ENCODE results near the gene CFLAR.
"Not testable (repeated sequence)": the region's sequence is repeated elsewhere in the genome, so short reads cannot be mapped to it uniquely, and the experiment has no call there.

Gene CFLAR

DNA sequence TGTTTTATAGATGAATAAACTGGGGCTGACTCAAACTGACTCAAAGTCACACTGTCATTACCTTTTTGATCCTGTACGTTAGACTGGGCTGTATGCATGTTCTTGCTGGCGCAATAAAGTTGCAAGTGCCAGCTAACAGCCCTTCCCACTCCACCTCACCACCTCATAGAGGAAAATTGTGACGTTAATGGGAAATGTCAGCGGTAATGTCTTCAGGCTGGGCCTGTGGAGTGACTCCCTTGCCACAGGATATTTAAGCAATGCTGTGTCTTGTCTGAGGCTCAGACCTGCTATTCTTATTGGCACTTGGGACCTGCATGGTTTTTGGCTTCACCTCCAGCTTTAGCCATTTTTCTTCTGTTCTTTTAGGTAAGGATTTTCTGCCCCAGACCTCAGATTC lies 41.7 kb downstream of the CFLAR start:
- H3K9me3 ChIP-seq (ENCODE audit: low read length), result no peaks in the 10 kb centered on the region
- H3K27me3 ChIP-seq (ENCODE audit: insufficient read depth, low read length), result no peaks in the 10 kb centered on the region
- peaks cover 2% of the 10 kb centered on the region for H3K36me3 ChIP-seq (ENCODE audit: insufficient read depth, low read length)
- peak overlapping the region; percentile 78 for H2AFZ ChIP-seq (ENCODE audit: low read depth, low read length)
- no peak overlapping the region for H3K4me3 ChIP-seq (ENCODE audit: low read length)
- H3K4me1 ChIP-seq (ENCODE audit: insufficient read depth, low read length), result peaks cover 6% of the 10 kb centered on the region

DNA sequence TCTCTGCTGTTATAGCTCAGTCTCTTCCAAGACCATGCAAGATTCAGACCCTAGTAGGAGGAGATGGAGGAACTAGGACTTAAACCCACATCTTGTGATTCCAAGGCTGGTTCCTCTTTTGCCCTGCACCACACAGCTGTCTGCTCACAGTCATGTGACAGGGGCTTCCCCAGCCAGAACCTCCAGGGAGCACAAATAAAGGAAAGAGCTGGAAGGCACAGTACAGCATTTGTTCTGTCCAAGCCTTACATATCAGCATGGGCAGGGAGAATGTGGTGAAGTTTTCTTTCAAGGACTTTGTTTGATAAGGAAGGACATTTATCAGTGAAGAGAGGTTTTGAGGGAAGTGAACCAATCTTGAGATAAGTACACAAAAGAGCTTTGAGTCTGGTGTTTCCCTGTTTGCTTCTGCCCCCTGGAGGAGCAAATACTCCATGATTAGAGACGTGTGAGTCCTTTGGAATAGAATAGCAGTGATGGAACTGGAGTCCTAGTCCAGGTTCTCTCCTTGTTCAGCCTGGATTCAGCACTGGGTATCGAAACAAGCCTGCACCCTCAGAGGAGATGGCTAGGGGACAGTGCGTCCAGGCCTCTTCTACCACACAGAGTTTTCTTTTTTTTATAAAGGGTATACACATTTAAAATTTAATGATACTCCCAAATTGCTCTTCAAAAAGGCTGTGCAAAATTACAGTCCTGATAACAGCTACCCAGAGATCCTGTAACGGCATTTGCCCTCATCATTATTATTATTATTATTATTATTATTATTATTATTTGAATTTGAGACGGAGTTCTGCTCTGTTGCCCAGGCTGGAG lies 42.4 kb downstream of the CFLAR start:
- Histone ChIP-seq H3K27me3 (ENCODE audit: insufficient read depth, low read length) (no peaks in the 10 kb centered on the region), H2AFZ (ENCODE audit: low read depth, low read length) (peak overlapping the region; percentile 78), H3K36me3 (ENCODE audit: insufficient read depth, low read length) (peaks cover 2% of the 10 kb centered on the region), H3K9me3 (ENCODE audit: low read length) (no peaks in the 10 kb centered on the region), H3K4me1 (ENCODE audit: insufficient read depth, low read length) (peaks cover 6% of the 10 kb centered on the region), H3K4me3 (ENCODE audit: low read length) (no peak overlapping the region)

GRCh38 chr2:201164166-201164565 lies 48.2 kb downstream of the CFLAR start:
- Histone ChIP-seq H3K4me3 (ENCODE audit: low read length) (no peak overlapping the region), H2AFZ (ENCODE audit: low read depth, low read length) (no peak overlapping the region), H3K4me1 (ENCODE audit: insufficient read depth, low read length) (no peaks in the 10 kb centered on the region), H3K36me3 (ENCODE audit: insufficient read depth, low read length) (peaks cover 8% of the 10 kb centered on the region), H3K27me3 (ENCODE audit: insufficient read depth, low read length) (no peaks in the 10 kb centered on the region), H3K9me3 (ENCODE audit: low read length) (peaks cover 4% of the 10 kb centered on the region)

- Histone ChIP-seq H3K4me3 (ENCODE audit: low read length) (no peak overlapping the region), H3K36me3 (ENCODE audit: insufficient read depth, low read length) (peaks cover 8% of the 10 kb centered on the region), H3K27me3 (ENCODE audit: insufficient read depth, low read length) (no peaks in the 10 kb centered on the region), H2AFZ (ENCODE audit: low read depth, low read length) (no peak overlapping the region), H3K4me1 (ENCODE audit: insufficient read depth, low read length) (no peaks in the 10 kb centered on the region), H3K9me3 (ENCODE audit: low read length) (peaks cover 4% of the 10 kb centered on the region)
Measured at GRCh38 chr2:201167546-201167945, 51.6 kb downstream of the CFLAR start.

DNA sequence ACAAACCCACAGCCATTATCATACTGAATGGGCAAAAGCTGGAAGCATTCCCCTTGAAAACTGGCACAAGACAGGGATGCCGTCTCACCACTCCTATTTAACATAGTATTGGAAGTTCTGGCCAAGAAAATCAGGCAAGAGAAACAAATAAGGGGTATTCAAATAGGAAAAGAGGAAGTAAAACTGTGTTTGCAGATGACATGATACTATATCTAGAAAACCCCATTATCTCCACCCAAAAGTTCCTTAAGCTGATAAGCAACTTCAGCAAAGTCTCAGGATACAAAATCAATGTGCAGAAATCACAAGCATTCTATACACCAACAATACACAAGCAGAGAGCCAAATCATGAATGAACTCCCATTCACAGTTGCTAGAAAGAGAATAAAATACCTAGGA lies 52.5 kb downstream of the CFLAR start:
- not testable (repeated sequence) for H3K4me1 ChIP-seq (ENCODE audit: insufficient read depth, low read length); H3K9me3 ChIP-seq (ENCODE audit: low read length); H3K4me3 ChIP-seq (ENCODE audit: low read length); H3K27me3 ChIP-seq (ENCODE audit: insufficient read depth, low read length); H3K36me3 ChIP-seq (ENCODE audit: insufficient read depth, low read length); H2AFZ ChIP-seq (ENCODE audit: low read depth, low read length)

DNA sequence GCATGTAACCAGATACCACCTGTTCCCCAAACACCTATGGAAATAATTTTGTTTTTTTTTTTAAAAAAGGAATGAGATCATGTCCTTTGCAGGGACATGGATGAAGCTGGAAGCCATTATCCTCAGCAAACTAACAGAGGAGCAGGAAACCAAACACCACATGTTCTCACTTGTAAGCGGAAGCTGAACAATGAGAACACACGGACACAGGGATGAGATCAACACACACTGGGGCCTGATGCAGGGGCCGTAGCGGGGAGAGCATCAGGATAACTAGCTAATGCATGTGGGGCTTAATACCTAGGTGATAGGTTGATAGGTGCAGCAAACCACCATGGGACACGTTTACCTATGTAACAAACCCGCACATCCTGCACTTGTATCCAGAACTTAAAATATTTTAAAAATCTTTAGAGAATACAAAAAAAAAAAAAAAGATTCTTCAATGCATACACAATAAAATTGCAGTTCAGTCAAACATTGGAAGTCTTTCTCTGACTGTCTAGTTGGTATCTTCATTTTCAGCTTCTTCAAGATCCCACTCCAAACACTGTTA lies 55.4 kb downstream of the CFLAR start:
- H3K9me3 ChIP-seq (ENCODE audit: low read length), result peaks cover 4% of the 10 kb centered on the region
- H2AFZ ChIP-seq (ENCODE audit: low read depth, low read length), result no peak overlapping the region
- H3K27me3 ChIP-seq (ENCODE audit: insufficient read depth, low read length), result no peaks in the 10 kb centered on the region
- no peak overlapping the region for H3K4me3 ChIP-seq (ENCODE audit: low read length)
- H3K4me1 ChIP-seq (ENCODE audit: insufficient read depth, low read length), result no peaks in the 10 kb centered on the region
- H3K36me3 ChIP-seq (ENCODE audit: insufficient read depth, low read length), result no peaks in the 10 kb centered on the region

DNA sequence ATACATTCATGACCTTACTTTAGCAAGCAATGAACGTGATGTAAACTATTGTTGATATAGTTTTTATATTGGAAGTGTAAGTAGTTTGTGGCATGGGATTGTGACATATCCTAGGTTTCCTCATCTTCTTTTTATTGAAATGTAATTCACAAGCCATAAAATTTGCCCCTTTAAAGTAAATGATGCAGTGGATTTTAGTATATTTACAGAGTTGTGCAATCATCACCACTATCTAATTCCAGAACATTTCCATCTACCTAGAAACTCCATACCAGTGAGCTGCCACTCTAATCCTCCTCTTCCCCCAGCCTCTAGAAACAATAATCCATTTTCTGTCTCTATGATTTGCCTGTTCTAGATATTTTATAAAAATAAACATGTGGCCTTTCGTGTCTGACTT lies 56.3 kb downstream of the CFLAR start:
- Histone ChIP-seq H3K27me3 (ENCODE audit: insufficient read depth, low read length) (no peaks in the 10 kb centered on the region), H3K36me3 (ENCODE audit: insufficient read depth, low read length) (no peaks in the 10 kb centered on the region), H2AFZ (ENCODE audit: low read depth, low read length) (no peak overlapping the region), H3K4me3 (ENCODE audit: low read length) (no peak overlapping the region), H3K9me3 (ENCODE audit: low read length) (peaks cover 3% of the 10 kb centered on the region), H3K4me1 (ENCODE audit: insufficient read depth, low read length) (no peaks in the 10 kb centered on the region)

DNA sequence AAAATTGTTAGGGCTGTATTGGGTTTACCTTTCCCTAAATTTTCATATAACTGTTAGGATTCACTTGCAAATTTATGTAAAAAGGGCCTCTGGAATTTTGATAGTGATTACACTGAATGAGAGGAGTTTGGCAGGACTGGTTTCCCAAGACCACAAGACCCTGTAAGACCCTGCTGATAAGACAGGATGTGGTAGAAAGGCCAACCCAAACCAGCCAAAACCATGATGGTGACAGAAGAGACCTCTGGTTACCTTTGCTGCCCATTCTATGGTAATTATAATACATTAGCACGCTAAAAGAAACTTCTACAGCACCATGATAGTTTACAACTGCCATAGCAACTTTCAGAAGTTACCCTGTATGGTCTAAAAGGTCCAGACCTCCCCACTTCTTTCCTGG lies 58.7 kb downstream of the CFLAR start:
- Histone ChIP-seq H2AFZ (ENCODE audit: low read depth, low read length) (no peak overlapping the region), H3K4me3 (ENCODE audit: low read length) (no peak overlapping the region), H3K27me3 (ENCODE audit: insufficient read depth, low read length) (no peaks in the 10 kb centered on the region), H3K9me3 (ENCODE audit: low read length) (no peaks in the 10 kb centered on the region), H3K36me3 (ENCODE audit: insufficient read depth, low read length) (no peaks in the 10 kb centered on the region), H3K4me1 (ENCODE audit: insufficient read depth, low read length) (no peaks in the 10 kb centered on the region)

- Histone ChIP-seq H2AFZ (ENCODE audit: low read depth, low read length) (no peak overlapping the region), H3K27me3 (ENCODE audit: insufficient read depth, low read length) (no peaks in the 10 kb centered on the region), H3K4me3 (ENCODE audit: low read length) (no peak overlapping the region), H3K9me3 (ENCODE audit: low read length) (peaks cover 3% of the 10 kb centered on the region), H3K36me3 (ENCODE audit: insufficient read depth, low read length) (no peaks in the 10 kb centered on the region), H3K4me1 (ENCODE audit: insufficient read depth, low read length) (no peaks in the 10 kb centered on the region)
Measured at GRCh38 chr2:201176081-201176481, 60.1 kb downstream of the CFLAR start.

DNA sequence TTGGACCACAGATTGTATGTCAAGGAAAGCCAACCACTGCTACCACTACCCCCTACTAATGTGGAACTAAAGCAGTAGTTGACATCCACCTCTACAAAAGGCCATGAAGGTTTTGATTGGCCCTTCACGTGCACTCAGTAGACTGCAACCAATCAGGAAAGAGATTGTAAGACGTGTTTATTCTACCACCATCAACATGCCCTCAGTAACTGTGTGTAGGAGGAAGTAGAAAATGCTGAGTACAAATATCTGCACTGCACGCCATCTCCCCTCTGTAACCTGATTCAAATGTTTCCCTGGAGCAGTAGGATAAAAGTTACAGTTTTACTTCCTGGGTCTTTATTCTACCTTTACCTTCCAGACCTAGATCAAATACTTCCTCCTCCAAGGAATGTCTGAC lies 64.0 kb downstream of the CFLAR start:
- Histone ChIP-seq H3K36me3 (ENCODE audit: insufficient read depth, low read length) (no peaks in the 10 kb centered on the region), H3K27me3 (ENCODE audit: insufficient read depth, low read length) (no peaks in the 10 kb centered on the region), H2AFZ (ENCODE audit: low read depth, low read length) (no peak overlapping the region)

GRCh38 chr2:201182650-201183364 lies 66.8 kb downstream of the CFLAR start, which contains the start of gene CASP10:
CASP10 (plus strand) TSS chr2:201183141; CDS start chr2:201185778, 2,637 bp downstream.
- no peaks in the 10 kb centered on the region for H3K4me1 ChIP-seq (ENCODE audit: insufficient read depth, low read length)
- H3K27me3 ChIP-seq (ENCODE audit: insufficient read depth, low read length), result peaks cover 3% of the 10 kb centered on the region
- no peaks in the 10 kb centered on the region for H3K36me3 ChIP-seq (ENCODE audit: insufficient read depth, low read length)
- H2AFZ ChIP-seq (ENCODE audit: low read depth, low read length), result no peak within 1 kb of the TSS
- peaks cover 3% of the 10 kb centered on the region for H3K9me3 ChIP-seq (ENCODE audit: low read length)
- H3K4me3 ChIP-seq (ENCODE audit: low read length), result no peak within 1 kb of the TSS

More for the DNA sequence above, 64.0 kb downstream of the CFLAR start:
- no peak overlapping the region for H3K4me3 ChIP-seq (ENCODE audit: low read length)
- H3K9me3 ChIP-seq (ENCODE audit: low read length), result peaks cover 3% of the 10 kb centered on the region
- H3K4me1 ChIP-seq (ENCODE audit: insufficient read depth, low read length), result no peaks in the 10 kb centered on the region

DNA sequence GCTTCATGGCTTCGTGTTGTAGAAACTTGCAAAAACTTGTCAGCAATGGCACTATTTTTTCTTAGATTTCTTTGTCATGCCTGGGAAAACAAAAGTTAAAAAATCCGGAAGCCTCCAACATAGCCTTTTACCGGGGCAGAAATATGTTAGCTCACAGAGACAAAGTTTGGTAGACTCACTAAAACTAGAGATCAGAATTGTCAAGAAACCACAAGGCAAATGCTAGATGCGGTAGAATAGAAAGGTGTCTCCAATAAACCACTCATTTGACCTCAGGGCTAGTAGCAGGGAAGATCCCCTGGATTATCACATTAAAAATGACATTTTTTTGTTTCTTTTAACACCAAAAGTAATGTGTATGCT lies 67.4 kb downstream of the CFLAR start:
- no peak overlapping the region for H3K4me3 ChIP-seq (ENCODE audit: low read length)
- H3K9me3 ChIP-seq (ENCODE audit: low read length), result peaks cover 3% of the 10 kb centered on the region
- no peak overlapping the region for H2AFZ ChIP-seq (ENCODE audit: low read depth, low read length)
- peaks cover 3% of the 10 kb centered on the region for H3K27me3 ChIP-seq (ENCODE audit: insufficient read depth, low read length)
- H3K36me3 ChIP-seq (ENCODE audit: insufficient read depth, low read length), result no peaks in the 10 kb centered on the region
- no peaks in the 10 kb centered on the region for H3K4me1 ChIP-seq (ENCODE audit: insufficient read depth, low read length)

- not testable (repeated sequence) for H3K9me3 ChIP-seq (ENCODE audit: low read length); H3K4me1 ChIP-seq (ENCODE audit: insufficient read depth, low read length); H3K4me3 ChIP-seq (ENCODE audit: low read length); H2AFZ ChIP-seq (ENCODE audit: low read depth, low read length); H3K27me3 ChIP-seq (ENCODE audit: insufficient read depth, low read length); H3K36me3 ChIP-seq (ENCODE audit: insufficient read depth, low read length)
Measured at GRCh38 chr2:201183835-201184234, 67.9 kb downstream of the CFLAR start.

Measured in neuron (in vitro differentiated cells).